ENCODE results near the gene FLT3LG.

Gene FLT3LG

GRCh38 chr19:49507803-49508494 is 33.9 kb downstream of the FLT3LG start:
- Histone ChIP-seq H3K9ac (ENCODE audit: low read depth, low read length) (no peak overlapping the region), H3K4me1 (ENCODE audit: control insufficient read depth, insufficient read depth, low read length) (peaks cover 17% of the 10 kb centered on the region), H3K4me2 (ENCODE audit: low read length) (no peak overlapping the region), H3K27me3 (ENCODE audit: control insufficient read depth, insufficient read depth, low read length) (no peaks in the 10 kb centered on the region), H3K9me3 (replicated peaks; ENCODE audit: low read length) (no peaks in the 10 kb centered on the region), H3K4me3 (ENCODE audit: low read length) (no peak overlapping the region), H3K36me3 (ENCODE audit: insufficient read depth, low read length) (no peaks in the 10 kb centered on the region)

GRCh38 chr19:49512970-49513745 is 39.1 kb downstream of the FLT3LG start:
- H3K4me1 ChIP-seq (ENCODE audit: control insufficient read depth, insufficient read depth, low read length): peaks cover 11% of the 10 kb centered on the region
- H3K4me3 ChIP-seq (ENCODE audit: low read length): peak overlapping the region; percentile 72
- peak overlapping the region; percentile 75 for H3K9ac ChIP-seq (ENCODE audit: low read depth, low read length)

GRCh38 chr19:49513746-49514118 is 39.7 kb downstream of the FLT3LG start:
- no peak overlapping the region for H3K9ac ChIP-seq (ENCODE audit: low read depth, low read length)
- H3K36me3 ChIP-seq (ENCODE audit: insufficient read depth, low read length): peaks cover 3% of the 10 kb centered on the region
- H3K4me1 ChIP-seq (ENCODE audit: control insufficient read depth, insufficient read depth, low read length): peaks cover 11% of the 10 kb centered on the region
- H3K4me2 ChIP-seq (ENCODE audit: low read length): peak overlapping the region; percentile 47
- no peaks in the 10 kb centered on the region for H3K9me3 ChIP-seq (replicated peaks; ENCODE audit: low read length)
- no peaks in the 10 kb centered on the region for H3K27me3 ChIP-seq (ENCODE audit: control insufficient read depth, insufficient read depth, low read length)
- no peak overlapping the region for H3K4me3 ChIP-seq (ENCODE audit: low read length)

More at GRCh38 chr19:49512970-49513745, 39.1 kb downstream of the FLT3LG start:
- Histone ChIP-seq H3K9me3 (replicated peaks; ENCODE audit: low read length) (no peaks in the 10 kb centered on the region), H3K27me3 (ENCODE audit: control insufficient read depth, insufficient read depth, low read length) (no peaks in the 10 kb centered on the region), H3K36me3 (ENCODE audit: insufficient read depth, low read length) (peaks cover 3% of the 10 kb centered on the region), H3K4me2 (ENCODE audit: low read length) (peak overlapping the region; percentile 94)

GRCh38 chr19:49514151-49514550 is 40.1 kb downstream of the FLT3LG start:
- H3K4me2 ChIP-seq (ENCODE audit: low read length): no peak overlapping the region
- no peak overlapping the region for H3K9ac ChIP-seq (ENCODE audit: low read depth, low read length)
- H3K9me3 ChIP-seq (replicated peaks; ENCODE audit: low read length): no peaks in the 10 kb centered on the region
- no peak overlapping the region for H3K4me3 ChIP-seq (ENCODE audit: low read length)
- H3K36me3 ChIP-seq (ENCODE audit: insufficient read depth, low read length): peaks cover 3% of the 10 kb centered on the region
- no peaks in the 10 kb centered on the region for H3K27me3 ChIP-seq (ENCODE audit: control insufficient read depth, insufficient read depth, low read length)
- H3K4me1 ChIP-seq (ENCODE audit: control insufficient read depth, insufficient read depth, low read length): peaks cover 11% of the 10 kb centered on the region

- Histone ChIP-seq H3K4me2 (ENCODE audit: low read length) (no peak overlapping the region), H3K4me3 (ENCODE audit: low read length) (no peak overlapping the region), H3K9me3 (replicated peaks; ENCODE audit: low read length) (no peaks in the 10 kb centered on the region), H3K9ac (ENCODE audit: low read depth, low read length) (no peak overlapping the region), H3K36me3 (ENCODE audit: insufficient read depth, low read length) (peaks cover 7% of the 10 kb centered on the region), H3K27me3 (ENCODE audit: control insufficient read depth, insufficient read depth, low read length) (no peaks in the 10 kb centered on the region), H3K4me1 (ENCODE audit: control insufficient read depth, insufficient read depth, low read length) (peaks cover 11% of the 10 kb centered on the region)
Measured at GRCh38 chr19:49515767-49516166, 41.8 kb downstream of the FLT3LG start.

GRCh38 chr19:49518033-49518432 is 44.0 kb downstream of the FLT3LG start:
- H3K4me1 ChIP-seq (ENCODE audit: control insufficient read depth, insufficient read depth, low read length): no peaks in the 10 kb centered on the region
- H3K4me2 ChIP-seq (ENCODE audit: low read length): no peak overlapping the region
- no peaks in the 10 kb centered on the region for H3K9me3 ChIP-seq (replicated peaks; ENCODE audit: low read length)
- no peak overlapping the region for H3K9ac ChIP-seq (ENCODE audit: low read depth, low read length)
- peaks cover 8% of the 10 kb centered on the region for H3K36me3 ChIP-seq (ENCODE audit: insufficient read depth, low read length)
- H3K27me3 ChIP-seq (ENCODE audit: control insufficient read depth, insufficient read depth, low read length): no peaks in the 10 kb centered on the region
- H3K4me3 ChIP-seq (ENCODE audit: low read length): no peak overlapping the region

GRCh38 chr19:49520705-49521319 is 46.8 kb downstream of the FLT3LG start:
- Histone ChIP-seq H3K4me3 (ENCODE audit: low read length) (no peak overlapping the region), H3K4me1 (ENCODE audit: control insufficient read depth, insufficient read depth, low read length) (no peaks in the 10 kb centered on the region), H3K36me3 (ENCODE audit: insufficient read depth, low read length) (peaks cover 7% of the 10 kb centered on the region), H3K4me2 (ENCODE audit: low read length) (no peak overlapping the region), H3K27me3 (ENCODE audit: control insufficient read depth, insufficient read depth, low read length) (no peaks in the 10 kb centered on the region), H3K9me3 (replicated peaks; ENCODE audit: low read length) (no peaks in the 10 kb centered on the region), H3K9ac (ENCODE audit: low read depth, low read length) (no peak overlapping the region)

GRCh38 chr19:49524812-49525455 is 50.9 kb downstream of the FLT3LG start:
- Histone ChIP-seq H3K9me3 (replicated peaks; ENCODE audit: low read length) (no peaks in the 10 kb centered on the region), H3K9ac (ENCODE audit: low read depth, low read length) (no peak overlapping the region), H3K27me3 (ENCODE audit: control insufficient read depth, insufficient read depth, low read length) (no peaks in the 10 kb centered on the region), H3K4me2 (ENCODE audit: low read length) (no peak overlapping the region), H3K4me3 (ENCODE audit: low read length) (no peak overlapping the region), H3K36me3 (ENCODE audit: insufficient read depth, low read length) (peaks cover 8% of the 10 kb centered on the region), H3K4me1 (ENCODE audit: control insufficient read depth, insufficient read depth, low read length) (peaks cover 14% of the 10 kb centered on the region)

GRCh38 chr19:49528211-49528771 is 54.3 kb downstream of the FLT3LG start:
- no peaks in the 10 kb centered on the region for H3K27me3 ChIP-seq (ENCODE audit: control insufficient read depth, insufficient read depth, low read length)
- no peaks in the 10 kb centered on the region for H3K9me3 ChIP-seq (replicated peaks; ENCODE audit: low read length)
- H3K4me3 ChIP-seq (ENCODE audit: low read length): peak overlapping the region; percentile 82
- H3K9ac ChIP-seq (ENCODE audit: low read depth, low read length): peak overlapping the region; percentile 89
- H3K36me3 ChIP-seq (ENCODE audit: insufficient read depth, low read length): peaks cover 18% of the 10 kb centered on the region
- peaks cover 20% of the 10 kb centered on the region for H3K4me1 ChIP-seq (ENCODE audit: control insufficient read depth, insufficient read depth, low read length)
- peak overlapping the region; percentile 94 for H3K4me2 ChIP-seq (ENCODE audit: low read length)

- H3K4me2 ChIP-seq (ENCODE audit: low read length): no peak overlapping the region
- peaks cover 31% of the 10 kb centered on the region for H3K36me3 ChIP-seq (ENCODE audit: insufficient read depth, low read length)
- H3K4me3 ChIP-seq (ENCODE audit: low read length): no peak overlapping the region
- peaks cover 31% of the 10 kb centered on the region for H3K4me1 ChIP-seq (ENCODE audit: control insufficient read depth, insufficient read depth, low read length)
- H3K27me3 ChIP-seq (ENCODE audit: control insufficient read depth, insufficient read depth, low read length): no peaks in the 10 kb centered on the region
- no peaks in the 10 kb centered on the region for H3K9me3 ChIP-seq (replicated peaks; ENCODE audit: low read length)
- H3K9ac ChIP-seq (ENCODE audit: low read depth, low read length): no peak overlapping the region
Measured at GRCh38 chr19:49530708-49531107, 56.7 kb downstream of the FLT3LG start.
